Measurements from ENCODE around the gene SMAD3.
"Not testable (repeated sequence)": the region's sequence is repeated elsewhere in the genome, so short reads cannot be mapped to it uniquely, and the experiment has no call there.

The SMAD3 gene

DNA sequence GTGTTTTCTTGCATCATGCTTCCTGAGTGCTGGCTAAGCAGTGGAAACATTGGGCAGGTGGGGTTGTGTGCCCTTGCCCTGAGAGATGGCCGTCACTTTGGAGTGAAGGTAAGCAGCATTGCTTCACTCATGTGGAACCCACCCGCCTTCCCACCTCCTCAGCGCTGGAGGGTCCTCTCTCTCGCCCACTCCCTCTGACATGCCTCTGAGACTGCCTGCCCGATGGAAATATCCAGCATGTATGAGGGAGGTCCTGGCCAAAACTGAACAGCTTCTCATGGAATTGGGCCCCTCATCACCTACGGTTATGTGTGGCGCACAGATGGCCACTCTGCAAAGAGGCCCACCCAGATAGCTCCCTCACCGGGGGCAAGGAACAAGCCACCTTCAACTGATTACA, 48.6 kb downstream of the SMAD3 start:
- DNase-seq, result no peak

DNA sequence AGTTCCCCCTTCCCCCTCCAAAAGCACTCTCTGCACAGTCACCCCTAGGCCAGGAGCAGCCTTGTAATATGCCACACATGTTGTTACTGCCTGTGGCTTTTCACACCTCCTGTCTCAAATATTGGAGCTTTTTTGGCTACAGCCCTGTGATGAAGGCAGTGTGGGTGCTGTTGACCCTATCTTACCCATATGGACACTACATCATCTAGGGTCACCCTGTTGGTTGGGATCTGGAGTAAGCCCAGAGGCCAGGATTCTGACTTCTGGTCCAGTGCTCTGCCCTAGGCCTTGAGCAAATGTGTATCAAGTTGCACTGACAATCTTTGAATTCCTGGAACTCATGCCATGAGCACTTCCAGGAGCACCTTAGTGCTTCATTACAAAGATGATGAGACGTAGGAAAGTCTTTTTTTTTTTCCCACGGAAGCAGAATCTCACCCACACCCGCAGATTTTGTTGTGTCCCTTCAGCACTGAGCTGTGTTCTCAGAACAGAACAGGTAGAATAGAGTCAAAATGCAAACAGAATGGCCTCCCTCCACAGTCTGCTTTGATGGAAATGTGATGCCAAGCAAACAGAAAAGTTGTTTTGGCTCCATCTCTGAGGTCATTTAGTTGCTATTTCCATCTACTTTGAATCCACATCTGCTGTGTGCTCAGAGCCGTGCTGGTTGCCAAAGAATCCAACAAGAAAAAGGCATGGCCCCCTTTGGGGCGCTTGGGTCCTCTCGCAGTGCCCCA, 49.6 kb downstream of the SMAD3 start:
- peak; percentile 30 for DNase-seq

DNA sequence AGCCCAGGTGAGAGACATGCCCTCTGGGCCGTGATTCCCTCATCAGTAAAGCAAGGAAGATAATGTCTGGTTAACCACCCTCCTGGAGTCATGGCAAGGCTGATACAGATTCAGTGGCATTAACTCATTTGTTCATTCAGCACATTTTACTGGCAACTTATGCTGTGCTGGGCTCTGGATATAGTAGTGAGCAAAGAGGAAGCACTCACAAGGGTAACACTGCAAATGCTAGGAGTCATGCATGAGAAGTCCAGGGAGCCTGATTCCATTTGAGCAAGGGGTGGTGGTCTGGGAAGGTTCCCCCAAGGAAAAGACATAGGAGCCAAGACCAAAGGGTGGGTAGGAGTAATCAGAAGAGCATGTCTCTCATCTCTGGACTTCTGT, 50.2 kb downstream of the SMAD3 start:
- DNase-seq, result no peak

DNA sequence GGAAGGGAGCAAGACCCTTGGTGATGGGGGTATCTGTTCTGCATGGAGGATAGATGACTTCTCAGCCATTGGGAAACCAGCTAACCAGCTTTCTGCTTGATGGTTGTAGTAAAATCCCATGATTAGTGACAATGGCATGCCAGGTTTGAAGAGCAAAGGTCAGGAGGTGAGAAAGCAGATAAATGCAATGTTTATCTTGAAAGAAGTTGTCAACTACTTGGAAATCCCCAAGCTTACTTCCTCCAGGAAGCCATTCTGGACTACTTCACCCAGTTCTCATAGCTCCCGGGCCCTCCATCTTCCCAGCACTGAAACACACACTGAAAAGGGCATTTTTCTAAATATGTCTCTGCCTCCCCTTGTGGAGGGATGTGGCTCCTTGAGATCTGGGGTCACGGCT, 51.3 kb downstream of the SMAD3 start:
- DNase-seq, result no peak

DNA sequence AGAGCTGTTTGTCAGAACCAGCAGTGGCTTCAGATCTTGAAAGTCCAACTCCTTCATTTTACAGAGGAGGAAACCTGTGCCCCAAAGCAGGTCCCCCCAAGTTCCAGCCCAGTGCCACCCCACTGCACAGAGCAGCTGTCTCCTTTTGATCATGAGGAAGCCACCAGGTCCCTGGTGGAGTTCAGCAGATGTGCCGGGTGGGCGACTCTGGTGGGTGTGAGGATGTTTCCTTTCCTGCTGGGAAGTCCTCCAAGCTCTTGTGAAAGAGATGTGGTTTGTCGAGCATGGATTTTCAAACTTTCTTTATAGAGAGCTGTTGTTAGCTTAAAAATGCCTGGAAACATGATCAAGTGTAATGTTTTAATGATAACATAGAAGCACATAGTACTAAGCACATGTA, 52.0 kb downstream of the SMAD3 start:
- DNase-seq, result no peak

DNA sequence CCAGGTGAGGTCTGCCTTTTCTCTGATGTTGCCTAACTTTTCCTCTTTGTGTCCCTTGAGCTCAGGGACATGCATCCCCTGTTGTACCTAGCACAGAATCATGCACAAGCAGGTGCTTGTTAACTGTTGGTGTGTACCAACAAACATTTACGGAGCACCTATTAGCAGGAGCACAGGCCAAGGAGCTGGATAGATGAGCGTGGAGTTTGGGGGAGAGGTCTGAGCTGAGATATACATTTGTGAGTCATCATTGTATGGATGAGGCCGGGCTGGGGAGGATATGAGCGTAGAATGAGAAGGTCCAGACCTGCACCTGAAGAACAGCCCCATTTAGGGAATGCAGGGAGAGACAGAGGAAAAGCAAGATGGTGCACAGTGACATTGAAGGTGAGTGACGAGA, 53.4 kb downstream of the SMAD3 start:
- no peak for DNase-seq

DNA sequence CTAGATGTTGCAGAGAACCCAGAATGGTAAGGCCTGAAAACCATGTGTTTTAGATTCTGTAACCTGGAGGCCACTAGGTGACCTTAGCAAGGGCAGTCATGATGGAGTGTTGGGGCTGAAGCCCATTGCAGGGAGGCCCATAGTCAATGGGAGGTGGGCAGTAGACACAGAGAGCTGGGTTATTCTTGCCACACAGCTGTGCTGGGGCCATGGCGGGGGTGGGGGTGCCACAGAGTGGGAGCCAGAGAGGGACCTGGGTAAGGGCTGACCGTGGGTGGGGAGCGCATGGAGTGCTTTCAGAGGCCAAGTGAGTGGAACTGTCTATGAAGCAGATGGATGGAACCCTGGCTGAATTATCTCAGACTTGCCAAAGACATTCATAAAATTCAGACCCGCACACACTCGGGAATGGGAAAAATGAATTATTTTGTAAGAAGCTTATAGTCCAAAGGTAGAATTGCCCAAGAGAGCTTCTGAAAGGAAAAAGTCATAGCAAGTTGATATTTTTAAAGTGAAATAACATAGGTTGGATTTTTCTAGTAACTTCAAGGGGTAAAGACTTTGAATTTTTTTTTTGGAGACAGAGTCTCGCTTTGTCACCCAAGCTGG, 53.9 kb downstream of the SMAD3 start:
- DNase-seq, result no peak

DNA sequence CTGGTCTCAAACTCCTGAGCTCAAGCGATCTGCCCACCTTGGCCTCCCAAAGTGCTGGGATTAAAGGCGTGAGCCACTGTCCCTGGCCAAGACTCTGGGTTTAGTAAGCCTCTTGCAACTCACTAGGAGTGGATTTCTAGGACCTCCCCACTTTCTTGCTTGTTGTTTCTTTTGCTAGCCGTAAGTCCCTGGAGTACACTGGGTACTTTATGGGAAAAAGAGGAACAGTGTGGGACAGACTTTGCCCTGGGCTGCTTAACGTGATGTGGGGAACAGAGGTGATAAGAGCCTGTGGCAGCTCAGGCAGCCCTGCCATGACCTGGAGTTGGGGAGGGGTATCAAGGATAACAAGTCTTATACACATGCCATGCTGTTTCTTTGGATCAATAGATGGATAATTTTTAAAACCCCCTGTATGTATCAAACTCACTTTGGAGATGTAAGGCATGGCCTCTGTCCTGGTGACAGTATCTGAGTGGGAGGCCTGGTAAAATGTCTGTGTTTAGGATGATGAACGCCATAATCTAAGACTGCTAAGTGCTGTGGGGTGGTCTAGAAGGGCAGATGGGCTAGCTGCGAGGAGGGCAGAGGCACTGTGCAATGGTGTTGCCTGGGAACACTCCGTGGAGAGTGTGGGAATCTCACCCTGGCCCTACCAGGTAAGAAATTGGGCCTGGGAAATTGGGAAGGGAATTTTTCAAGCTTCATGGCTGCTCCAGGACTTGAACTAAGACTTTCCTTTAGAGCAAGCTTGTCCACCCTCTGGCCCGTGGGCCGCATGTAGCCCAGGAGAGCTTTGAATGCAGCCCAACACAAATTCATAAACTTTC, 54.8 kb downstream of the SMAD3 start:
- DNase-seq, result no peak

DNA sequence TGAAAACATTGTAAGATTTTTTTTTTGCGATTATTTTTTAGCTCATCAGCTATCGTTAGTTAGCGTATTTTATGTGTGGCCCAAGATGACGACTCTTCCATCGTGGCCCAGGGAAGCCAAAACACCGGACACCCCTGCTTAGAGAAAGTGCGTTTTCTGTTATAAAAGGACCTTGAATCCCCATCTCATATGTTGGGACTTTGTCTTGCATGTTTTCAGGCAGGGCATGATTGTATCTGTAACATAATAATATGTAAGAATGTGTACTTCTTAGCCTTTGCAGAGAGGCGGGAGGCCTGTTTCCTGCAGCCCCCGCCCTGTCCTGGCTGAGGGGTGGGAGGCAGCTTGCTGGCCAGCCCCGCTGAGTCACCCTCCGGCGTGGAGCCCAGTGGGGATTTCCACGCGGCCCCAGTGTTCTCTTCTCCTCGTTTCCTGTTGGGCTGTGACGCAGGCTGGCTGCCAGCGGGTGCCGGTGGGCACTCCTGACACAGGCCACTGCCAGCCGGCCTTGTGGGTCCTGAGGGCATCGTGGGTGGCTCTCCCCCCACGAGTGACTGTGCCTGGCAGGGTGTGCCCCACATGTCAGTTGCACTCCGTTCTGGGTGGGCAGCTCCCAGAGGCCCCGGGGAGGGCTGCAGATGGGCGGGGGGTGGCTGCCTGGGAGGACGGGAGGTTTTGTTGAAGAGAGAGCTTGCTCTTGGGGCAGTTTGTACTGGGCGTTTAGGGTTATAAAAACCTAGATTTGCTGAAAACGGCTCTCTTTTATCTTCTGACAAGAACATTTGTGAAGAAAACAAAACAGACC, 55.6 kb downstream of the SMAD3 start:
- no peak for DNase-seq

DNA sequence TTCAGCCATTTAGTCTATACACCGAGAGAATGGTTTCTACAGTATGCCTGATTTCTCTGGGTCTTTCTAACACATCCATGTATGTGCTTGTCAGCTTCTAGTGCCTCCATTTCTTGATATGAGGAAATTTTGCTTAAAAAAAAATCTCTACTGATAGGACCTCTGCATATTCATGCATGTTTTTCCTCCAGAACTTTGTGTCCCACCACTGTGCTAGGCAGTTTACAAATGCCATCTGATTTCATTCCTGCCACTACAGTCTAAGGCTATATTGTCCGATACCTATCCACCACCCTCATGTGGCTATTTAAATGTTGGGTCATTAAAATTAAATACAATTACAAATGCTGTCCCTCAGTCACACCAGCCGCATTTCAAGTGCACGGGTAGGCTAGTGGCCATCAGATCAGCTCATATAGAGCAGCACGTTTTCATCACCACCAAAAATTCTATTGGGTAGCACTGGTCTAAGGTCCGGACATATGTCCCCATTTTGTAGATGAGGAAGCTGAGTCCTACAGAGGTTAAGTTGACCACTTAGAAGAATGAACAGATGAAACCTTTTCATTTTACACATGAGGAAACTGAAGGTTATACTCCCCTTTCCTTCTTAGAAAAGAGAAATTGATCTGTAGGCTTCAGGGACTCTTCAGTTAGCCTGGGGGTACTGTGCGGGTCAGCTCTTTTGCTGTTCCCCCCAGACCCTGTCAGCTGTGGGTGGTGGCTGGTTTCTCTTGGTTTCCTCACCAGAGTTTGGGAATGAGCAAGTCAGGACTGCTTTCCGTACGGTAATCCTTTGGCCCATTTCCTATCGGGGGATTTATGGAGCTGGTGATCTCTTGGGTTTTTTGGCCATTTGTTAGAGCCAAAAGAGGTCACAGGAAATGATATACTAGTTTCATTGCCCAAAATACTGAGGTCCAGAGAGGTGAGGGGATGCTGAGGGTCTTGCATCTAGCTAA, 56.5 kb downstream of the SMAD3 start:
- DNase-seq, result no peak

DNA sequence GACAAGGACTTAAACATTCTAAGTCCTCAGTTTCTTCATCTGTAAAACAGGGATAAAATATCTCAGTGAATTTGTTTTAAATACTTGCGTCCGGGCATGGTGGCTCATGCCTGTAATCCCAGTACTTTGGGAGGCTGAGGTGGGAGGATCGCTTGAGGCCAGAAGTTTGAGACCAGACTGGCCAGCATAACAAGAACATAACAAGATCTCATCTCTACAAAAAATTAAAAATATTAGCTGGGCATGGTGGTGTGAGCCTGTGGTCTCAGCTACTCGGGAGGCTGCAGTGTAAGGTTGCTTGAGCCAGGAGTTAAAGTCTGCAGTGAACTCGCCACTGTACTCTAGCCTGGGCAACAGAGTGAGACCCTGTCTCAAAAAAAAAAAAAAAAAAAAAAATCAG, 57.4 kb downstream of the SMAD3 start:
- not testable (repeated sequence) for DNase-seq

DNA sequence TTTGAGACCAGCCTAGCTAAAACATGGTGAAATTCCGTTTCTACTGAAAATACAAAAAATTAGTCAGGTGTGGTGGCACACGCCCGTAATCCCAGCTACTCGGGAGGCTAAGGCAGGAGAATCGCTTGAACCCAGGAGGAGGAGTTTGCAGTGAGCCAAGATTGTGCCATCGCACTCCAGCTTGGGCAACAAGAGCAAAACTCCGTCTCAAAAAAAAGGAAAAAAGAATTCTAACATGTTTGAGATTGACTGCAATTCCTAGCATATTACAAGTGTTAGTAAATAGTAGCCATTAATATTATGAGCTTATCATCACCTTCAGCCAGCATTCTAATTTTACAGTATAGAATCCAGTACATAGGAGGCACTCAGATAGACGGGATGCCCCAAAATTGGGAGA, 57.9 kb downstream of the SMAD3 start:
- not testable (repeated sequence) for DNase-seq

DNA sequence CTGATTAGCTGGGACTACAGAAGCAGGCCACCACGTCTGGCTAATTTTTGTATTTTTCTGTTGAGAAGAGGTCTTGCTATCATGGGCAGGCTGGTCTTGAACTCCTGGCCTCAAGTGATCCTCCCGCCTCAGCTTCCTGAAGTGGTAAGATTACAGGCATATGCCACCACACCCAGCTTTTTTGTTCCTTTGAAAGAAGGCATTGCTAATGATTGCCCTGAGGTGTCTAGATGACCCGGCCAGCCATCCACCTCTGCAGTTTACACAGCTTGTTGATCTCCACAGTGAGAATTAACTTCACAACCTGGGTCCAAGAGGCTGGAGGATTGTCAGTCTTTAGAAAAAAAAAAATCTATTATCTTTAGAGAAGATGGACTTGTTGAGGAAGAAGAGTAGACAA, 58.7 kb downstream of the SMAD3 start:
- no peak for DNase-seq

DNA sequence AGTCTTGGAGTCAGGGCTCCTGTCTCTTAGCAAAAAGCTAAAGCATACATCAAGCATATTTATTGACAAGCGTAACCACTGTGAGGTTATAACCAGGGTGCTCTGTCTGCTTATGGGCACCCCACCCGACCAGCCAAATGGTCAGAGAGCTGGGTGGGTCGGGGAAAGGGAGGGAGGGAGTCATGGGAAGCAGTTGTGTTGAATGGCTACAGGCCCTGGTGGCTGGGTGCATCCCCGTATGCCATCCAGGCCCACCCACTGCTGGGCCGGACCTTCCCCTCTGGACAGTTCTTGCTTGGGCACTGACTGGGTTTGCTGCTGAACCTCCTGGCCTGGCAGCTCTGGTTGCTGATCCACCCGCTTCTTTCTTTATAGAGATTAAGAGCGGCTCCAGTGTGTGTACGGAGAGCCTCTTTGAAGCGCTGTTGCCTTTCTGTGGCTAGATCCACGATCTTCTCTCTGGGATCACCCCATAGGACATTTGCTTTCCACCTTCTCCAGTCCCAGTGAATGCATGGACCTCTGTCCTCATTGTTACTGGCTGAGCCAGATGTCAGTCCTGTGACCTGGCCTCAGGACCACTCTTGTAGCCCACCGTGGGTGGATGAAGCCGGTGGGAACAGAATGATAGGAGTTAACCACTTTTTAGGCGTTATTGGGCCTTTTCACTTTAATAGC, 59.6 kb downstream of the SMAD3 start:
- DNase-seq, result no peak

DNA sequence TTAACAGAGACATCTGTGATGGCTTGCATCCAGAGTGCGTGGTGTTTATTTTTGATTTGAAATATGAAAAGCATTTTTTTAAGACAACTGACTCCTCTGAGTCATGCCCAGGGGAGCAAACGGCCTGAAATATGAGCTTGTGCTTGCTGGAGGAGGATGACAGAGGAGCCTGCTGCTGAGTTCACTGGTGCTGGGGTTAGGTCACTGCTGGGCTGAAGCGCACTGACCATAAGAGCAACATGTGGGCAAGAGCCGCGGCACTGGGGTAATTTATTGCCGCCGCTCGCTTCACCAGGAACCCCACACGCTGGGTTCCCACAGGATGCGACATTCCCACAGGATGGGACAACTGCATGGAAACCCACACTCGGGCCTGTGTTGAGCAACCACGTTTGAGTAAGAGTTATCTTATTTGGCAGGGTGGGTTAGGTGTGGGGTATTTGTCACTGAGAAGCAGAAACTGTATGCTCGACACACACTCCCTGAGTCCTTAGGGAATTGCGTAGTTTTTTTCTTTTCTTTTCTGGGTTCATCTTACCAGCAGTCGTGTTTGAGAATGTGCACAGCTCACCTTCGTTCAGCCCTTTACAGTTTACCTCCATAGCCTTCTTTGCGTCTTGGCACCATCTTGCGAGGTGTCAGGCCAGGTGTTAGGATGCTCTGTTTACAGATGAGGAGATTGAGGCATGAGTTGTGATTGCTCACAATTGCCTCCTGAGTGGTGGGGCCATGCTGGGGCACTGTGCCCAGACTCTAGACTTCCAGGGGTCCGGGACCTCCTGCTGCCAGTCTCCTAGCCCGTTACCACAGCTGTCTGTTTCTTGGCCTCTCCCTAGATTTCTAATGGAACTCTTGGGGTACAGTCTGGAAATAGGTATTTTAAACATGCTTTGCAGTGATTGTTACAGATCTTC, 60.4 kb downstream of the SMAD3 start:
- peak; percentile 61 for DNase-seq

DNA sequence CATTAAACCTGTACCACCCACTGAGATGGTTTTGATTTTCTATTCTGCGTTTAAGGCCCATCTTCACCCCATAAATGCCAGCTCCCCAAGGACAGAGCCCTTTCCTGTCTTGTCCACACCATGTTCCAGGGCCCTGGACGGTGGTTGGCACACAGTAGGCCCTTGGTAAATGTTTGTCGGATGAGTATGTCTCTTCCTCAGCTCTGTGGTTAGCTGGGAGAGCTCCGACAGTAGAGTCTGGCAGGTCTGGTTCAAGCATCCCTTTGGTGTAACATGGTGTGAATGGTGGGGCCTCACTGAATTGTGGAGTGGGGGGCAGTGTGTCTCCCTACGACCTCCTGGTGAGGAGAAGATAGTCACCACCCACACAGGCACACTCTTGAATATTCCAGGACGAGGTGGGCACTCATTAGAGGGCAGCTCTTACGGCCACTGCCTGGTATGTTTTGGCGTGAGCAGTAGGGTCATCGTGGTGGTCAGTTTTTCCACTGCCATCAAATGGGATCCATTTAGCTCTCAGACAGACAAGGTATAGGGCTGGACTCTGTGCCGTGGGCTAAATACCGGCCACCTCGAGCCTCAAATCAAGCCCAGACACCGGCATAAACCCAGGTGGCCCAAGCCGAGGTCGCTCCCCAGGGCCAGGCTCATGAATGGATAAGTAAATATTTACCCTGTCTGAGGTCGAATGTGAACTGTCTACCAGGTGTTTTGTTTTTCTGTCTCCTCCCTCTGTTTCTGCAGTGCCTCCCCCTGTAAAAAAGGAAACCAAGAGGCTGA, 61.3 kb downstream of the SMAD3 start:
- DNase-seq, result no peak

DNA sequence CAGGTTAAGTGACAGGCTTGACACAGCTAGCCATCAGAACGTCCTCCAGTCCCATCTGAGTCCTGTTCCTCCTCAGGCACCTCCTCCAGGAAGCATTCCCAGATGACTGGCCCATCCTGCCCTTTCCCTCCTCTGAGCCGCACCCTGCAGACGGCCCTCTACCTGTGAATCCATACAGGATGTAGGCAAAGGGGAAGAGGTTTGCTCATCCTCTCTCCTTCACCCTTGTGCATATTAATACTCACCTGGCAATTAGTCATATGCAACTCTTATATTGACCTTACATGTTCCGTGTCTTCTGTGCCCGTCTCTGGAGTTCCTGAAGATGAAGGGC, 61.9 kb downstream of the SMAD3 start:
- DNase-seq, result no peak

DNA sequence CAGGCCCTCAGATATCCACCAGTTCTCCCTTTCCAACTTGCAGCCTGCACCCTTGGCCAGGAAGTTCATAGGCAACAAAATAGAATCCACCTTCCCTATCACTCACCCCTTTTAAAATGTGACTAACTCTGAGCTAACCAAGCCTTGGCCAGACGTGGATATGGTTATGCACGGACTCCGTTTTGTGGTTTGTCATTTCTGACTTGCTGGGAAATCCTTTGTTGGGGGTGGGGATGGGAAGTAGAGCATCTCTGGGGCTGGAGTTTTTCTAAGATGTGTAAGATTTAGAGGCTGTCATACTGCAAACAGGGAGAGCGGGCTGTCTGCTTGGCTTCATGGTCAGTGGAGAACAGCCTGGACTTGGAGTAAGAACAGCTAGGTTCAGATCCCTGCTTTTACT, 62.6 kb downstream of the SMAD3 start:
- DNase-seq, result no peak

DNA sequence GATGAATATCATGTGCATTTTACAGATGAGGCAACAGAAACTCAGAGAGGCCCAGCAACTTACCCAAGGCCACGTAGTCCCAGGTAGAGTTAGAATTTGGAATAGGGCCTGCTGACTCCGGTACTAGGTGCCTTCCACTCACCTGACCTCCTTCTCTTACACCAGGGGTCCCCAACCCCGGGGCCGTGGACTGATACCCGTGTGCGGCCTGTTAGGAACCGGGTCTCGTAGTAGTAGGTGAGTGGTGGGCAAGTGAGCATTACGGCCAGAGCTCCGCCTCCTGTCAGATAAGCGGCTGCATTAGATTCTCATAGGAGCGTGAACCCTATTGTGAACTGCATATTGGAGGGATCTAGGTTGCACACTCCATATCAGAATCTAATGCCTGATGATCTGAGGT, 64.8 kb downstream of the SMAD3 start:
- no peak for DNase-seq
